ENCODE data around the gene SBF2.

DNA sequence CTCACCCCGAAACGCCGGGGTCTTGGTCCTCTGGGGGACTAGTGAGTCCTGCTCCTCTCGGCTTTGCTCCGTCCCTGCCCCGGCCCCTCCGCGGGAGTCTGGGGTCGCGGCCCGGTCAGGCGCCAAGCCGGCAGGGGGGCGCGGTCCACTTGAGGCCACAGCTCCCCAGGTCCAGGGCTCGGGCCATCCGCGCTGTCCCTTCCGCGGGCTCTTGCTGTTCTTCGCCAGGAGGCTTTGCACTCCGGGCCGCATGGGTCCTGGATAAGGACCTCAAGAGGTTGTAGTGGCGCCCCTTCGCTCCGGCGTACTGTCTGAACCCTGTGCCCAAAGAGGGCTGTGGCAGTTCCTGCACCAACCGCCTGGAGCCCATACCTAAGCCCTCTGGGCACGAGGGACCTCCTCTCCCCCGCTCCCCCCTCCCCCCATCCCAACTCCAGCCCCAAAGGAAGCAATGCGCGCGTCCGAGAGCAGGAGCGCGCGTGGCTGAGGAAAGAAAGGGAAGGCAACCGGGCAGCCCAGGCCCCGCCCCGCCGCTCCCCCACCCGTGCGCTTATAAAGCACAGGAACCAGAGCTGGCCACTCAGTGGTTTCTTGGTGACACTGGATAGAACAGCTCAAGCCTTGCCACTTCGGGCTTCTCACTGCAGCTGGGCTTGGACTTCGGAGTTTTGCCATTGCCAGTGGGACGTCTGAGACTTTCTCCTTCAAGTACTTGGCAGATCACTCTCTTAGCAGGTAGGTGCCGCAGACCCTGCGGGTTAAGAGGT is 10.7 kb upstream of the SBF2 start, which contains the start of gene ADM:
- TF ChIP-seq CTCF (IDR thresholded peaks at IDR 0.05; ENCODE audit: insufficient read depth, low read length, poor library complexity, severe bottlenecking) (no peak), EZH2phosphoT487 (conservative IDR thresholded peaks at IDR 0.05; ENCODE audit: low read length) (no peak)

All from SU-DHL-6 (cell line).